ENCODE data around the gene CNTN4.

DNA sequence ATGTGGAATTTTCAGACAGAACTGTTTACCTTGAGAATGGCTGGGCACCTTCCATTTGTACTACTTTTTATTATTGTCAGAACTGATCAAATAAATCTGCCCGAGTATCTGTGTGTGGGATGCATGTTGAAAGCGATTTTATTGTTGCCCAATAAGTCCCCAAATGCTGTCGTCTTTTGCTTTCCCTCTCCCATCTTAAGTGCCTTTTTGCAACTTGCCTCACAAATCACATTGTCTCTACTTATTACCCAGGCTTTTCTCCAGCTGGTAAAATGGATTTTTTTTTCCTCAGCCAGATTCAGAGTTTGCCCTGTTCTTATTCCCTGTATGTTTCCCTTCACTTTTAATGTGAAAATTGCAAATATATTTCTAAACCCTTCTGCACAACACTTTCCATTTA, 163.1 kb downstream of the CNTN4 start:
- TF ChIP-seq, protein P1, sequence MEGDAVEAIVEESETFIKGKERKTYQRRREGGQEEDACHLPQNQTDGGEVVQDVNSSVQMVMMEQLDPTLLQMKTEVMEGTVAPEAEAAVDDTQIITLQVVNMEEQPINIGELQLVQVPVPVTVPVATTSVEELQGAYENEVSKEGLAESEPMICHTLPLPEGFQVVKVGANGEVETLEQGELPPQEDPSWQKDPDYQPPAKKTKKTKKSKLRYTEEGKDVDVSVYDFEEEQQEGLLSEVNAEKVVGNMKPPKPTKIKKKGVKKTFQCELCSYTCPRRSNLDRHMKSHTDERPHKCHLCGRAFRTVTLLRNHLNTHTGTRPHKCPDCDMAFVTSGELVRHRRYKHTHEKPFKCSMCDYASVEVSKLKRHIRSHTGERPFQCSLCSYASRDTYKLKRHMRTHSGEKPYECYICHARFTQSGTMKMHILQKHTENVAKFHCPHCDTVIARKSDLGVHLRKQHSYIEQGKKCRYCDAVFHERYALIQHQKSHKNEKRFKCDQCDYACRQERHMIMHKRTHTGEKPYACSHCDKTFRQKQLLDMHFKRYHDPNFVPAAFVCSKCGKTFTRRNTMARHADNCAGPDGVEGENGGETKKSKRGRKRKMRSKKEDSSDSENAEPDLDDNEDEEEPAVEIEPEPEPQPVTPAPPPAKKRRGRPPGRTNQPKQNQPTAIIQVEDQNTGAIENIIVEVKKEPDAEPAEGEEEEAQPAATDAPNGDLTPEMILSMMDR (IDR thresholded peaks at IDR 0.05) = no peak
- no peak for TF ChIP-seq POLR2A (IDR thresholded peaks at IDR 0.05)

Data from upper lobe of left lung (tissue), 4 donors.